PC-9 (cell line): ENCODE data around the gene ZNF766. TPM values are rescaled to one million over a fixed set of nuclear protein-coding genes. Genes with fewer than 3 reads are reported as not detected.

Experiments
- BruUV-seq: library from RNA; stranded (reverse); fragments of 400-500 nt; replicated peaks from 2 replicates; lab custom pipeline; 2021; lab: Mats Ljungman, UMichigan
- CTCF ChIA-PET: fragments of 300-600 bp; sonication (Branson Sonifier 250); formaldehyde crosslinking; loops from one replicate; lab custom pipeline; 2022; ENCODE audit warnings: antibody characterized with exemption; lab: Charles Lee
- POLR2A ChIA-PET: fragments of 300-600 bp; sonication (Branson Sonifier 250); formaldehyde crosslinking; loops from one replicate; lab custom pipeline; 2022; ENCODE audit warnings: antibody characterized with exemption; ENCODE audit not compliant: unreplicated experiment; lab: Charles Lee
- DNase-seq, 2 experiments: peaks; one replicate each; pipeline versions ENCODE4 v3.0.0 to v3.0.0-alpha.2; 2015 to 2022; ENCODE audit warnings: mixed read lengths in 1 of 2
- H2AFZ ChIP-seq: fragments of 200-600 bp; sonication (generic); 2 replicates; pipeline ENCODE4 v1.8.1; 2017; ENCODE audit warnings: antibody characterized with exemption
- H3F3A ChIP-seq: fragments of 200-600 bp; sonication (generic); 2 replicates; pipeline ENCODE4 v1.8.1; 2017; ENCODE audit warnings: antibody characterized with exemption, mild to moderate bottlenecking, low read depth; ENCODE audit not compliant: insufficient read depth
- H3K27ac ChIP-seq: fragments of 200-600 bp; sonication (generic); 2 replicates; pipeline ENCODE4 v1.6.1; 2016; ENCODE audit warnings: mixed run types
- H3K27me3 ChIP-seq: fragments of 200-600 bp; sonication (generic); 2 replicates; pipeline ENCODE4 v1.6.1; 2016; ENCODE audit warnings: low read depth, mixed run types; ENCODE audit not compliant: insufficient read depth
- H3K36me3 ChIP-seq: fragments of 200-600 bp; sonication (generic); 2 replicates; pipeline ENCODE4 v1.6.1; 2016; ENCODE audit warnings: low read depth, mixed run types
- H3K4me1 ChIP-seq: fragments of 200-600 bp; sonication (generic); replicated peaks from 2 replicates; pipeline ENCODE4 v1.6.1; 2016; ENCODE audit warnings: mixed run types; ENCODE audit not compliant: insufficient read depth
- H3K4me2 ChIP-seq: fragments of 200-600 bp; sonication (generic); 2 replicates; pipeline ENCODE4 v1.6.1; 2017; ENCODE audit warnings: mixed run types
- H3K4me3 ChIP-seq: fragments of 200-600 bp; sonication (generic); 2 replicates; pipeline ENCODE4 v1.6.1; 2016; ENCODE audit warnings: mixed run types
- H3K79me2 ChIP-seq: fragments of 200-600 bp; sonication (generic); 2 replicates; pipeline ENCODE4 v1.6.1; 2017; ENCODE audit warnings: low read depth, mixed run types
- H3K9me2 ChIP-seq: fragments of 200-600 bp; sonication (generic); 2 replicates; pipeline ENCODE4 v1.8.1; 2017; ENCODE audit warnings: mild to moderate bottlenecking; ENCODE audit not compliant: insufficient read depth
- H3K9me3 ChIP-seq: fragments of 200-600 bp; sonication (generic); 2 replicates; pipeline ENCODE4 v1.8.1; 2016; ENCODE audit warnings: low read depth; ENCODE audit not compliant: insufficient read depth
- H4K20me1 ChIP-seq: fragments of 200-600 bp; sonication (generic); 2 replicates; pipeline ENCODE4 v1.8.1; 2017; ENCODE audit not compliant: insufficient read depth
- CTCF ChIP-seq: fragments of 200-600 bp; sonication (generic); conservative IDR thresholded peaks from 2 replicates; pipeline ENCODE4 v1.6.1; 2017; ENCODE audit warnings: mixed run types, antibody characterized with exemption, mild to moderate bottlenecking, moderate library complexity
- EZH2 ChIP-seq: fragments of 200-600 bp; sonication (generic); IDR thresholded peaks from 2 replicates; pipeline ENCODE4 v1.8.0; 2017; ENCODE audit warnings: antibody characterized with exemption, low read depth
- intact Hi-C: fragments of 100-400 bp; cut with micrococcal nuclease; formaldehyde crosslinking; loops from one replicate; pipeline ENCODE4 v1.10.0; 2022; ENCODE audit not compliant: unreplicated experiment
- total RNA-seq: library from RNA; stranded (reverse); gene quantifications from 2 replicates; pipeline ENCODE4 v1.2.3, GENCODE V29; 2021

ZNF766 gene
- total RNA-seq, 1 experiment from 2014 or later, result 18.3 TPM

- Histone ChIP-seq H3K4me1 (no peaks in the 10 kb centered on the region), H3K9me2 (no peaks in the 10 kb centered on the region), H3K27ac (no peak overlapping the region), H2AFZ (no peak overlapping the region), H3K27me3 (no peaks in the 10 kb centered on the region), H3K36me3 (peaks cover 66% of the 10 kb centered on the region), H3K4me3 (no peak overlapping the region), H3K79me2 (peaks cover 91% of the 10 kb centered on the region), H3K4me2 (no peak overlapping the region), H4K20me1 (no peaks in the 10 kb centered on the region), H3F3A (no peaks in the 10 kb centered on the region; the same call in 1 of the 2 replicates), H3K9me3 (peaks cover 60% of the 10 kb centered on the region)
- ChIA-PET CTCF (no interaction called here), POLR2A (no interaction called here)
- no peak for DNase-seq
- BruUV-seq, result no TSS peak
- intact Hi-C loops, result no loop called here
- no peak for TF ChIP-seq EZH2
- no peak for TF ChIP-seq CTCF
These were observed 6.6 kb downstream of the ZNF766 start for GRCh38 chr19:52275988-52276387.

GRCh38 chr19:52277471-52277870 is 8.1 kb downstream of the ZNF766 start:
- Histone ChIP-seq H2AFZ (no peak overlapping the region), H3K27me3 (no peaks in the 10 kb centered on the region), H3K9me2 (no peaks in the 10 kb centered on the region), H3K27ac (no peak overlapping the region), H3F3A (no peaks in the 10 kb centered on the region; the same call in 1 of the 2 replicates), H3K9me3 (peaks cover 54% of the 10 kb centered on the region), H3K4me2 (no peak overlapping the region), H3K4me1 (no peaks in the 10 kb centered on the region), H3K4me3 (no peak overlapping the region), H4K20me1 (no peaks in the 10 kb centered on the region), H3K79me2 (peaks cover 80% of the 10 kb centered on the region), H3K36me3 (peaks cover 66% of the 10 kb centered on the region)
- TF ChIP-seq EZH2 (no peak), CTCF (no peak)
- ChIA-PET CTCF (no interaction called here), POLR2A (no interaction called here)
- no TSS peak for BruUV-seq
- intact Hi-C loops, result no loop called here
- no peak for DNase-seq

- DNase-seq, result no peak
- Histone ChIP-seq H3K4me3 (no peak overlapping the region), H3K4me1 (no peaks in the 10 kb centered on the region), H3F3A (peaks cover 7% of the 10 kb centered on the region; the same call in 1 of the 2 replicates), H3K9me2 (no peaks in the 10 kb centered on the region), H3K36me3 (peaks cover 87% of the 10 kb centered on the region), H3K27me3 (no peaks in the 10 kb centered on the region), H3K4me2 (no peak overlapping the region), H4K20me1 (no peaks in the 10 kb centered on the region; the same call in 1 of the 2 replicates), H2AFZ (no peak overlapping the region), H3K27ac (no peak overlapping the region), H3K79me2 (no peaks in the 10 kb centered on the region), H3K9me3 (peaks cover 43% of the 10 kb centered on the region)
- BruUV-seq, result no TSS peak
- intact Hi-C loops, result no loop called here
- CTCF ChIA-PET, result no interaction called here
- POLR2A ChIA-PET, result no interaction called here
- TF ChIP-seq CTCF (no peak), EZH2 (no peak)
These were observed 16.9 kb downstream of the ZNF766 start for GRCh38 chr19:52286256-52286655.
